SK-N-MC (cell line): ENCODE data around the gene TXN2.

ENCODE experiments used
- EZH2 ChIP-seq: fragments of 200-600 bp; sonication (generic); IDR thresholded peaks from one replicate; pipeline ENCODE4 v1.6.1; 2017; ENCODE audit warnings: antibody characterized with exemption
- FOXP2 ChIP-seq: optimal IDR thresholded peaks from 2 replicates; pipeline ENCODE3; 2011; ENCODE audit warnings: mild to moderate bottlenecking, moderate library complexity; ENCODE audit not compliant: insufficient read depth; ENCODE audit errors: extremely low read length, control extremely low read depth
- POLR2AphosphoS5 ChIP-seq: IDR thresholded peaks from 2 replicates; pipeline ENCODE4 v1.6.1; 2012; ENCODE audit warnings: mild to moderate bottlenecking, low read depth, low read length, borderline replicate concordance

DNA sequence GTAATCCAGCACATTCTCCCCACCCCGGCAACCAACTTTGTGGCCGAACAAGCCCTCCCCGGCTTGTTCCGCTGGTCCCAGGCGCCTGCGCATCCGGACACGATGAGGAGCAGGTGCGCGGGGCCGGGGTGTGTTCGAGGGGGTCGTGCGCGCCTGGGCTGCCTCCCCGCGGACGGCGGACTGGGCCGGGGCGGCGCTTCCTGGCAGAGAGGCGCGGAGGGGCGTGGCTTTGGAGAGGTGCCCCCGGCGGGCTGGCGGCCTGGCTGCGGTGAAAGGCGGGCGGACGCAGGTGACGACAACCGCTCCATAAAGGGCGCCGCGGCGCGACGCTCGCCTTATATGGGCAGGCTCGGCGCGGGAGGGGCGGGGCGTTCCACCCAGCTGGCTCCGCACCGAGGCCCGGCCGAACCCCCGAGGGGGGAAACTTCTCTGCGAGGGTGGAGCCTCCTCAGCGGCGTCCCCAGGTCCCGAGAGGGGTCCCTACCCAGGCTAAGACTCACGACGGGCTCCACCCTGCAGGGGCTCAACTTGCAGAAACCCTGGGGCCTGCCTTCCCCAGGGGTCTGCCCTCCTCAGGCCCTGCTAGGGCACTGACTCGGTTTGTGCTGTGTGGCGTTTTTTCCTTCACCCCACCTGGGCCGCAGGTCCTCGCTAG is 26.4 kb downstream of the TXN2 start:
- TF ChIP-seq POLR2AphosphoS5 (peak; percentile 57; the same call in 1 of the 2 replicates), EZH2 (no peak), FOXP2 (peak; percentile 60)
